HG02759 (cell line): ENCODE measurements around the gene WASHC2C.
A peak's percentile ranks its signal among the peaks of the same experiment; 100 is the strongest.
"Not testable (repeated sequence)": the region's sequence is repeated elsewhere in the genome, so short reads cannot be mapped to it uniquely, and the experiment has no call there.

Source experiments
- ATAC-seq: cut with Tn5 transposase; IDR thresholded peaks from one replicate; pipeline ENCODE4 v1.9.1; 2021; ENCODE audit warnings: mild to moderate bottlenecking, moderate library complexity; ENCODE audit not compliant: unreplicated experiment

The WASHC2C gene

GRCh38 chr10:45726703-45727420 is at the start of gene WASHC2C:
TSS of gene WASHC2C (plus strand) at chr10:45727266. CDS start at chr10:45727318, 52 bp downstream.
- peak; percentile 98 for ATAC-seq

GRCh38 chr10:45678467-45678866 is 48.6 kb upstream of the WASHC2C start:
- not testable (repeated sequence) for ATAC-seq

GRCh38 chr10:45710200-45710796 is 16.8 kb upstream of the WASHC2C start:
- peak; percentile 98 for ATAC-seq

- not testable (repeated sequence) for ATAC-seq
Measured at GRCh38 chr10:45711223-45711622, 15.8 kb upstream of the WASHC2C start.

DNA sequence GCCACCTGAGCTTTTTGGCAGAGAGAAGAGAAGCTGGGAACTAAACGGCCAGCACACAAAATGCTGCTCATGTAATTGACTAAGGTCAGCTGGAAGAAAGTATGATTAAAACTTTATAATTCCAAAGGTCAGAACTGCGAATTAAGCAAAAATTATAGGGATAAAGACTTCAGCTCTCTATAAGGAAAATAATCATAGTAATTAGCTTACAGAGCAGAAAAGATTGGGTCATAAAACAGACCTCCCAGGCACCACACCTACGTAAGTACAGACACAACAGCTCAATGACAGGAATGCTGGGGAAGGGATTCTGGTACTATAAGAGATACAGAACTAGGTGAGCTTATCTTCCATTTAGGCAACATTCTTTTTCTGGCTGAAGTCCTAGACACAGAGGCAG is 10.0 kb upstream of the WASHC2C start:
- ATAC-seq, result not testable (repeated sequence)

- ATAC-seq, result not testable (repeated sequence)
Measured at GRCh38 chr10:45717642-45718041, 9.4 kb upstream of the WASHC2C start.

GRCh38 chr10:45721503-45721902 is 5.6 kb upstream of the WASHC2C start:
- not testable (repeated sequence) for ATAC-seq

DNA sequence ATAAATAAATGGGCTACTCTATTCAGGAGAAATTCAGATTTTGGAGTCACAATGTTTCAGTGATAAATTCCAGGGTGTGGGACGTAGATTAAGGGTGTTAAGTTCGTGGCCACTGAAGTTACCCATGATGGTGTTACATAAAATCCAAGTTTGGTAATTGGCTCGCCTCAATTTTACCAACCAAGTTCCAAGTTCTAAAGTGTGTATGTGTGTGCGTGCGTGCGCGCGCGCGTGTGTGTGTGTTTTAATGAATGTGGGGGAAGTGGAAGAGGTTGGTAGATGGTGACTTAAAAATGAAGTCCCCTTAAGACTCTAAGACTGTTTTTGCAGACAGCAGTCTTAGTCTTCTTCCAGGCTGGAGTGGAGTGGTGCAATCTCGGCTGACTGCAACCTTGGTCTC is 3.2 kb upstream of the WASHC2C start:
- ATAC-seq, result not testable (repeated sequence)

GRCh38 chr10:45727421-45727965 is 427 bp downstream of the WASHC2C start:
- ATAC-seq, result peak; percentile 56

DNA sequence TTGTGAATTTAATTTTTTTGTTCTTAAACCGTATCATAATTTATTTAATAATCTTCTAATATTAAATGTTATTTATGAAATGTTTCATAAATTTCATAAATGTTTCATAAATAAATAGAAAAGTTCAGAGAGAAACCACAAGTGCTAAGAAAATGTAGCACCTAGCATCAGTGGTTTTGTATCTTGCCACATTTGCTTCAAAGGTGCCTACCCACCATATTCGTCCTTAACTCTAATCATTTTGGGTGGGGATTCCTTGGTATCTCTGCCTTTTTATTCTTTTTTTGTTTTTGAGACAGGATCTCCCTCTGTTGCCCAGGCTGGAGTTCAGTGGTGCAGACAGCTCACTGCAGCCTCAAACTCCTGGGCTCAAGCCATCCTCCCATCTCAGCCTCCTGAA is 7.4 kb downstream of the WASHC2C start:
- not testable (repeated sequence) for ATAC-seq

- not testable (repeated sequence) for ATAC-seq
Measured at GRCh38 chr10:45734867-45735266, 7.8 kb downstream of the WASHC2C start.

GRCh38 chr10:45741559-45741958 is 14.5 kb downstream of the WASHC2C start:
- ATAC-seq, result not testable (repeated sequence)

- not testable (repeated sequence) for ATAC-seq
Measured at GRCh38 chr10:45742014-45742413, 14.9 kb downstream of the WASHC2C start.

DNA sequence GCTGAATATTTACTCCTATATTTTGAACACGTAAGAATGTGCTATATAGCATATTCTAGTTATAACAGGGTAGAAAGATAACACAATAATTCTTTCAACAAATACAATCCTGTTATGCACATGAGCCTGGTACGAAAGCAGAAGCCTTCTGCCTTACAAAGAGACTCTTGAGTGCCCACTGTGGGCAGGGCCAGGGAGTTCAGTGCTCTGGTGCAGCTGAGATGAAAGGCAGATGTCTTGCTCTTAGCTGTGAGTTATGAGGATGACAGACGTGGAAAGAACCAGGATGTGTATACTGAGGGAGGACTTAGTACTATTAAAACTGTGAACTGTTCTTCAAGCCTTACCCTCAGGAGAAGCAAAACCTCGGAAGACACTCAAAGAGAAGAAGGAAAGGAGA is 24.1 kb downstream of the WASHC2C start:
- not testable (repeated sequence) for ATAC-seq

- ATAC-seq, result not testable (repeated sequence)
Measured at GRCh38 chr10:45752210-45752609, 25.1 kb downstream of the WASHC2C start.

DNA sequence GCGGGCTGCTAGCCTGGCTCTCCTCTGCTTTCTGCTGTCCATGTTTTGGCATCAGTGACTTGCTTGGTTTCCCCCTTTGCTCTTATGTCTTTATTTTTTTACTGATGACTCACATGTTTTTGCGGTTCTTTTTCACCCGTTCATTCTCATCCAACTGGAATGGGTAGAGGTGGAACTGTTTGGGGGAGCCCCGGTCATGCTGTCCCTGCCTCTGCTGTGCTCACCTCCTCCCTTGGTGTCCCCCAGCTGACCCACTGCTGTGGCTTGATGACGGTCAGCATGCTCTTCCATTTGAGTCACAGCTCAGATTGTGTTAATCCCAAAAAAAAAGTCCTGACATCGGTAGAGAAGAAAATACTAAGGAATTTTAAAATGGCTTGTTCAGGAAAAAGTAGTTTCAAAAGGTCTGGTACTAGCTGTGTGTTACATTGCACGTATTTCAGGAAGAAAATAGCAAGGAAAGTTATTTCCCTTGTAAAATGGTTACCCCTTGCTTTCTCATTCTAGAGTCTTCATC is 27.0 kb downstream of the WASHC2C start:
- not testable (repeated sequence) for ATAC-seq

- ATAC-seq, result not testable (repeated sequence)
Measured at GRCh38 chr10:45755083-45755482, 28.0 kb downstream of the WASHC2C start.

DNA sequence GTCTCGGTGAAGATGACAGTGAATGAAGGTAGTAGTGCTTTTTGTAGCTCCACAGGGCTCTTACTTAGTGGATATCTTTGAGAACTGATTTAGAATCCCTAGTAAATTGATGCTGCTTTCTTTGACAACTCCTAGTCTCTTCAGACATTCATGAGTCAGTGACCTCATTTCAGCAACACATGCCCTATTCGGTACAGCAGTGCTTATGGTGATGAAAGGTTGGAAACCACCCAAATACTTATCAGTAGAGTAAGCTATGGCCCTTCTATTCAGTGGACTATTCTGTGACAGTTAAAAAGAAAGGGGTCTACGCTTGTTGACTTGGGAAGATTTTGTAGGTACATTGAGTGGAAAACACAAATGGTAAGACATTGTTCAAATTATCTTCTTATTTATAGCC is 29.0 kb downstream of the WASHC2C start:
- not testable (repeated sequence) for ATAC-seq

DNA sequence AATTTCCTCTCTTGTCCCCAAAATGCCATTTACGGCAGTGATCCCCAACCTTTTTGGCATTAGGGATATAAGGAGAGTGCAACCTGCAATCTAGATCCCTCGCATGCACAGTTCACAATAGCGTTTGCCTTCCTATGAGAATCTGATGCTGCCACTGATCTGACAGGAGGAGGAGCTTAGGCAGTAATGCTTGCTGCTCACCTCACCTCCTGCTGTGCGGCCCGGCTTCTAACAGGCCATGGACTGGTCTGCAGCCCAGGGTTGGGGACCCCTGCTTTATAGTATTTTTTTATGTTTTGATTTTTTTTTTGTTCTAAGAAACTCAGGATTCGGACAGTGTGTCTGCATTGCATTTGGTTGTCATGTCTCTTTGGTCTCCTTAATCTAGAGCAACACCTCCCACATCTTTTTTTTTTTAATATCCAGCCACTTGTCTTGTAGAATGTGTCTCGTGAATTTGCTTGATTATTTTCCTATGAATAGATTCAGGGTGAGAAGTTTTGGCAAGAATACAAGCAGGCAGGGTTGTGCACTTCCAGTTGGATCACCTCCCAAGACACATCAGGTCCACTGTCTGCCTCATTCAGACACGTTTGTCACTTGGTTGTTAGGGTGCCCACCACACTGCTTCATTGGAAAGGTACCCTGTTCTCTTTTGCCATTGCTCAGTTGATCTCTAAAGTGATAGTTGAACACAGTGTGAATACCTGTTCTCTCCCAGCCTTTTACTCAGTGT is 30.8 kb downstream of the WASHC2C start:
- ATAC-seq, result not testable (repeated sequence)

DNA sequence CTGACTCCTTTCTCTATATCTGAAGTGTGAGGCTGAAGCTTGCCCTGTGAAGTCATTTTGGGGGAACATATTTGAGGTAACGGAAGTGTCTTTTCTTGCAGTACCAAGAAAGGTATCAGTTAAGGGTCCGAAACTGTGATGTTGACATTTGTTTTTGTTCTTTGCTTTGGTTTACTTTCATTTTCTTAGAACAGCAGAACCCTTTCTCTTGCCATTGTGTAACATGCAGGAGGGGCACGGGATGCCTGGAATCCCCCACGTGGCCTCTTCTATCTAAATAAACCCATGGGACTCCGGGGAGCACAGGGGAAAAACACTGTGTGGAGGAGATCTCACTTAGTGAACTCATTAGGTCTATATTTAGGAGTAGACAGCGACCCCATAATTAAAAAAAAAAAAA is 34.6 kb downstream of the WASHC2C start:
- peak; percentile 80 for ATAC-seq

DNA sequence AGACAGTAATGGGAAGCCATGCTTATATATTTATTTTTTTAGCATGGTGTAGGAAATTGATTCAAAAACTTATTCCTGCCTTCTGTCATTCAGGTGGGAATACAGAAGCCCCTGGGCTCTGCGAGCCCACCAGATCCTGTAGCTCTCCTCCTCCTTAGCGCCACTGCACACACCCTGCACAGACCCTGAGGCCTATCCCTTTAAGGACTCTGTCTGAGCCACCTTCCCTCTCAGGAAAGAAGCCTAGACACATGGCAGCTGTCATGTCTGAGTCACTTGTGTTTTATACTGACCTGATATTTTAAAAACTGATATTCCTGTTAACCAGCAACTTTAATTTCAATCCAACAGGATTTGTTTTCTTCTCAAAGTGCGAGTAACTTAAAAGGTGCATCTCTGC is 36.0 kb downstream of the WASHC2C start:
- not testable (repeated sequence) for ATAC-seq
